Hippocampal formation (tissue), 2 donors: ENCODE data around the gene NACC2.

Experiments used
- DNase-seq, 2 donors: peaks; one replicate each; lab custom pipeline; 2025; lab: John Stamatoyannopoulos, UW

NACC2 gene

GRCh38 chr9:136012651-136013050 is 82.4 kb downstream of the NACC2 start:
- no peak for DNase-seq

GRCh38 chr9:136011703-136012496 is 83.2 kb downstream of the NACC2 start:
- peak in 1 of 2 donors; percentile 39 for DNase-seq

DNA sequence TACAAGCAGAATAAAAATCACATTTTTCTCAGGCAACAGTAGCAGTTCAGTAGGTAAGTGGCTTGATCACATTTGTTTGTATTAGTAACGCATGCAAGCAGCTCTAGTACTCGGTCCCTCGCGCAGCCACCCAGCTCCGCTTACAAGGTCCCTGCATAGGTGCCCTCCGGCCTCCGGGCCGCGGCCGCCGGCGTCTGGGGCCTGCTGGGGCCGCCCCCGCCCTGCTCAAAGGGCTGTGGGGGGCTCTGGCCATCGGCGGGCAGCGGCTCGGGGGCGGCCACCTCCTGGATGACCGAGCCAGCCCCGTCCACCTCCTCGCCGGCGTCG is 83.8 kb downstream of the NACC2 start:
- DNase-seq, result no peak

DNA sequence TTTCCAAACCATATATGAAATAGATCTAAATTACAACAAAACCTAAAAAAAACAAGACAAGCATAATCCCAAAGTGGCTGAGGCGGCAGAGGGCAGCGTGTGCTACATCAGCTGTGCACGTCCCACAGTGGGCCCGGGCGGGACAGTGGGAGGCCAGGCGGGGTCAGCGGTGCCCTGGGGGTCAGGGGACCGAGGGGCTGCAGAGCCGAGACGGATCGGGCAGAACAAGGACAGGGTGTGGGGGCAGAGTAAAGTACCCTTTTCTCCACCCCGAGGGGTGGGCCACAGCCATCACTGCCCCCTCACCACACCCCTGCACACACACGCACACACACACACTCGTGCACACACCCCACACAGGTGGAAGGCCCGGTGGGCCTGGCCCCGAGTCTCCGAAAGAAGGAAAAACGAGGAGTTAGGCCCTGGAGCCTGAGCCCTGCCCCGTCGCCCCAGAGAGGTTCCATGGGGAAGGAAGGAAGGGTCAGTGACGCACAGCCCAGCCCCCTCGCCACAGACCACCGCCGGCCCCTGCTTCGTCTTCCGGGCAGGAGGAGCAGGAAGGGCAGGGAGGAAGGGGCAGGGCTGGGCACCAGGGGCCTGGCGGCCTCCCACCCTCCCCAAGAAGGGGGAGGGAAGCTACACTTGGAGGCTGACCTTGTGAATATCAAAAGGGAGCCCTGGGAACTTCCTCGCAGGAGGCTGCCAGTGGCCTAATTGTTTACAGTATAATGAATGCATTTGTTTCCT is 84.3 kb downstream of the NACC2 start:
- no peak for DNase-seq

GRCh38 chr9:136010176-136010575 is 84.9 kb downstream of the NACC2 start:
- DNase-seq, result no peak

DNA sequence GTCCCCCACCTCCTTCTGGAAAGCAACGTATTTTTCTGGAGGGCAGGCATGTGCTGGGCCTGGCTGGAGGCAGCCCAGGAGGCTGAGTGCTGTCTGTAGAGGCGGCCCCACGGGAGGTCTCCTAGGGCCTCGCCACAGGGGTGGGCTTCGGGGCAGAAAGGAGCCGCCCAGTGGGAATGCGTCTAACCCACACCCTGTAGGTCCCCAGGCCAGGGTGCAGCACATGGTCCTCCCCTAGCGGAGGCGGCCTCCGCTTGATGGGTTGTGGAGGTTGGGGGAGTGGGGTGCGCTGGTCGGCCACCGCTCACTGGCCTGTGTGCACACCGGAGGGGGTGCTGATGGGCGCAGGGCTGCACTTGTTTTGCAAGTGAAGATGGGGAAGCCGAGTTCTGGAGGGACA is 85.6 kb downstream of the NACC2 start:
- no peak for DNase-seq

DNA sequence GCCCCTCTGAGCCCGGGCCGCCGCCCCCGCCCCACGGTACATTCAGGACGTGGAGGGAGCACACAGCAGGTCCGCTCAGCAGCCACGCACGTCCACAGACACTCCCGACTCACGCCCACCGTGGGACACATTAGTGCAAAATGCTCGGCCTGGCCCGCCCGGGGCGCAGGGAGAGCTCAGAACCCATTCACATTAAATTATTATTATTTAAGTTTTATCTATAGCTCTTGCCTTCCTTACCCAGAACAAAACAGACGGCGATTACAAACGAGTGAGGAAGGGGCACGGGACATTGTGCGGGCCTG is 86.4 kb downstream of the NACC2 start:
- no peak for DNase-seq

DNA sequence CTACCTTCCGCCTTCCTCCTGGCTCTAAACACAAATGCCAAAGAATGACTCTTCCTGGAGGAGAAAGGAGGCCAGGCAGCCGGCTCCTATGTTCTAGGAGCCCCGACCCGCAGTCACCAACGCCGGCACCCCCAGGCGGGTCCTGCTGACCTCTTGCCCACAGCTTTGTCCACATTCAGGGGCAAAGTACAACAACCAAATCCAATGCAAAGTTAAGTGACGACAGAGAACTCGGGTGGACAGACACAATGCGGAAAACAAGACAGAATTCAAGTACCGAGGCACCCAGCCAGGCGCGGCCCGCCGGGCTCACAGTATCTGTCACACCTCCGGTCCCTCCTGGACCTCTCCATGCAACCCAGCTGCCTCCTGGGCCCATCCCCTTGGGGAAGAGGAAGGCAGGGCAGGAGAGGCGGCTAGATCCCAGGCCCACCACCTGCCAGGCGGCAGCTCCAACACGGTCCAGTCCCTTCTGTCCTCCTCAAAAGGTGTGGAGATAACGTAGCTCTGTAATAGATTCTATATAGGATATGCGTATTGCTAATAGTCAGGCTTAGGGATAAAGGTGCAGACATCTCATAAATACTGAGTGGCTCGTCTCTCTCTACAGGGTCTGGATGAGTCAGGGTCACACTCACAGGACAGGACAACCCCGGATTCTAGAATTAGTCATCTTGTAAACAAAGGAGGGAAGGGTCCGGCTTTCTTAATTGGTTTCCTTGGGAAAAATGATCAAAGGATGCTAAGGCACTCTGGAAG is 87.0 kb downstream of the NACC2 start:
- DNase-seq, result no peak

GRCh38 chr9:136007276-136007933 is 87.7 kb downstream of the NACC2 start:
- DNase-seq, result no peak

DNA sequence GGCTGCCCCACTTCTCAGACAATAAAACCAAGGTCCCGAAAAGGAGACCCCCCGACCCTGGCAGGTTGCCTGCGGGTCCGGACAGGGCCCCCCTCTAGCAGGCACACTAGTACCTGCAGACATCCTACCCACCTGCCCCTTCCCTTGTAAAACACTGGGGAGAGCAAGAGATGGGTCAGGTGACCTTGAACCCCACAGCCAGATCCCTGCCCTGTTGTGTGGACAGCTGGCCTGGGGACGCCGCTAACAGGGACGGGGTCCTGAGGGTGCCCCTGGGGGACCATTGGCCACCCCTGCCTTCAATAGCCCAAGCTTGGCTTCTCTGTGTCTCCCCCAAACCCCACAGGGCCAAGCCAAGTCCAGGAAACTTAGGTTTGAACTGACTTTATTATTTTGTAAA is 88.9 kb downstream of the NACC2 start:
- no peak for DNase-seq

DNA sequence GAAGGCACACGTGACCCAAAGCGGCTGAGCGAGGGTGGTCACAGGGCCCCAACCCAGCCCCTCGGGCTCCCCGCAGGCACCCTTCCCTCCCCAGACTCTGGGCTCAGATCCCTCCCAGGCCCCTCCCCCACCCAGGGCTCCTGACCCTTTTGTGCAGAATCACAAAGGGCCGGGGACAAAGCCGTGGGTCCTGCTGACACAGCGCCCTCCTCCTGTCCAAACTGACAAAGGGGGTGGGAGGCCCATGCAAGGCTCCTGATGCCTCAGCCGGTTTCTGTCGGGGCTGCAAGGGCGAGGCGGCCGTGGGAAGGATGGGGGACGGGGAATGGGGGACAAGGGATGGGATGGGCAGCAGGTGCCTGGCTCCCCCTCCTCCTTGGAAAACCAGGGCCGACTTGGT is 90.4 kb downstream of the NACC2 start:
- no peak for DNase-seq

DNA sequence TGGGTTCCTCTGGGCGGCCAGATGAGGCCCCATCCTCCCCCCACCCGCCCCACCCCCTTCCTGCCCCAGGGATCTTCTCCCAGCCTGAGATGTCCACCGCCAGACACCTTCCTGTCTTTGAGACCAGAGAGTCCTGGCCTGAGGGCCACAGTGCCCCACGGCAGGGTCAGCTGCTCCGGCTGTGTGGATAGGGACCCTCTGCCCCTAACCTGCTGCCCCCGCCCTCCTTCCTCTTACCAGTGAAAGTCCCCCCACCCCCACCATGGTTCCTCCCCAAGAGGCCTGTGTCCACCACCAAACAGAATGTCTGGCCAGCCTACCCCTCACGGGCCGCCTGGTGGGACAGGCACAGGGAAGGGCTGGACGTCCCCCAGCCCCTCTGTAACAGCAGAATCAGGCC is 90.9 kb downstream of the NACC2 start:
- DNase-seq, result no peak

GRCh38 chr9:136003411-136004218 is 91.5 kb downstream of the NACC2 start:
- DNase-seq, result no peak

- no peak for DNase-seq
Observed at GRCh38 chr9:136002881-136003280, 92.2 kb downstream of the NACC2 start.

GRCh38 chr9:136002215-136002614 is 92.9 kb downstream of the NACC2 start:
- DNase-seq, result no peak

GRCh38 chr9:136001231-136001630 is 93.9 kb downstream of the NACC2 start:
- DNase-seq, result no peak

- DNase-seq, result no peak
Observed at GRCh38 chr9:135998410-135999071, 96.5 kb downstream of the NACC2 start.

DNA sequence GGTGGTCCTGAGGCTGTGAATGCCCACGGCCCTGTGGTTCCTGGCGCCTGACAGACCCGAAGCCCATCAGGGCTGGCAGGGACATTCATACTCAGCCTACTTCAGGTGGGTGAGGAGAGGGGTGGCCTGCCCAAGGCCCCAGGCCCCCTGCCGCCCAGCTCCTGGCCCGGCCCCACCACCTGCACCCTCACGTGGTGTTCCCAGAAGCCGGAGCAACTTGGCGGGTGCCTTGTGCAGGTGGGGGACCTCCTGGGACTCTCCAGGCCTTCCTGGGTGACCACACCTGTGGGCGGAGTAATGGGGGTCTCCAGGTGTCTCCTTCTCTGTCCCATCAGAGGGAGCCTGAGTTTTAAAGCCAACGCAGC is 97.1 kb downstream of the NACC2 start:
- no peak for DNase-seq

DNA sequence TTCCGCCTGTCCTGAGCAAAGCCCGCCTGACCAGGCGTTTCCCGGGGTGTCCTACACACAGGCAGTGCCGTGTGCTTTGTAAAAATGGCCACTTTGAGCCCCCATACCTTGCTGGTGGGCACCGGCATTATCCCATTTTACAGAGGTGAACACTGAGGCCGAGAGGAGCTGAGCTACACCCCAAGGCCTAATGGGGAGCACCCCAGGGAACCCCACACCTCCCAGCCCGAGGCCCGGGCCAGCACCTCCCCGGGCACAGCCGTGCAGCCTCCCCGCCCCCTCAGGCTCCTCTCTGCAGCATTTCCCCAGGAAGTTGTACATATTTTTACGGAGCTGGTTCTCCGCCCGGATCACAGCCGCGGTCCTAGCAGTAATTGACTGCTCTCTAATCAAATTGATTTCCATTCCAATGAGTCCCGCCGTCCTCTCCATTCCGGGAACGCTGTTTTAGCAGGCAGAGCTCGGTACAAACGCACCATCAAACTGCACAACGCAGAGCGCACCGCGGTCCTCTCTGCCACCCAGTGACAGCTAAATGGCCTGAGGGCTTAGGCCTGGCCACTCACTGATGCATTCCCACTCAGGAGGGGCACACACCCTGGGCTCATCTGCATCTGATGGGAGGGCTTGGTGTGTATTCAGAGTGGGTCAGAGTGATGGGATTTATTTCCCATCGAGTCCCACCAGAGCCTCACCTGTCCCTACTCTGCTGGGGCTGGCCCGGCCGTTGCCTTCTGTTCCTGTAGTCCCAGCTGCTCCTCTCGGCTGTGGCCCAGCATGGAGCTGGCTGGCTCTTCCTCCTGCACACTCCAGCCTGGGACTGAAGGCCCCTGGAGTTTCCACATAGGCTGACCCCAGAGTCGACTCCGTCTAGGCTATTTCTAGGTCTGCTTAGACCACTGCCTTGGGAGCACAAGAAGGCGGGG is 97.7 kb downstream of the NACC2 start:
- DNase-seq, result no peak

GRCh38 chr9:135995816-135996215 is 99.3 kb downstream of the NACC2 start:
- DNase-seq, result no peak
